Neuronal stem cell (in vitro differentiated cells): Measurements from ENCODE around the gene C11orf86.
"Not testable (repeated sequence)": the region's sequence is repeated elsewhere in the genome, so short reads cannot be mapped to it uniquely, and the experiment has no call there.

Experiments
- DNase-seq: peaks from one replicate; pipeline ENCODE4 v3.0.0-alpha.2; 2013; ENCODE audit warnings: low spot score
- H2AFZ ChIP-seq: one replicate; pipeline ENCODE4 v1.6.1; 2013; ENCODE audit warnings: mild to moderate bottlenecking, low read length, inconsistent platforms
- H2AK5ac ChIP-seq: 2 replicates; pipeline ENCODE4 v1.6.1; 2013; ENCODE audit warnings: low read depth, mild to moderate bottlenecking, inconsistent platforms, low read length, moderate library complexity, mixed read lengths
- H2BK120ac ChIP-seq: 2 replicates; pipeline ENCODE4 v1.6.1; 2013; ENCODE audit warnings: low read depth, mild to moderate bottlenecking, inconsistent platforms, low read length, moderate library complexity, mixed read lengths
- H2BK12ac ChIP-seq: one replicate; pipeline ENCODE4 v1.6.1; 2013; ENCODE audit warnings: low read length, inconsistent platforms
- H2BK15ac ChIP-seq: 2 replicates; pipeline ENCODE4 v1.6.1; 2013; ENCODE audit warnings: mild to moderate bottlenecking, low read length, inconsistent platforms, mixed read lengths
- H2BK5ac ChIP-seq: one replicate; pipeline ENCODE4 v1.6.1; 2013; ENCODE audit warnings: inconsistent platforms, mild to moderate bottlenecking, low read length, moderate library complexity
- H3K14ac ChIP-seq: one replicate; pipeline ENCODE4 v1.6.1; 2013; ENCODE audit warnings: low read length, inconsistent platforms
- H3K18ac ChIP-seq: 2 replicates; pipeline ENCODE4 v1.6.1; 2013; ENCODE audit warnings: low read length, inconsistent platforms
- H3K23ac ChIP-seq: 2 replicates; pipeline ENCODE4 v1.6.1; 2013; ENCODE audit warnings: low read depth, mild to moderate bottlenecking, mixed read lengths, low read length, inconsistent platforms; ENCODE audit not compliant: poor library complexity
- H3K27ac ChIP-seq: replicated peaks from 3 replicates; pipeline ENCODE4 v1.5.1; 2013; ENCODE audit warnings: low read length, inconsistent platforms
- H3K27me3 ChIP-seq, 3 experiments: 2 replicates each; pipeline ENCODE4 v1.6.1; 2013; ENCODE audit warnings: low read length in 3 of 3, mild to moderate bottlenecking in 2 of 3, inconsistent platforms in 1 of 3, low read depth in 1 of 3, mixed read lengths in 1 of 3, moderate library complexity in 1 of 3; ENCODE audit not compliant: control insufficient read depth in 3 of 3, insufficient read depth in 3 of 3
- H3K36me3 ChIP-seq, 2 donors: replicated peaks in 1 of 2; 2 replicates each; pipeline ENCODE4 v1.6.1; 2013; ENCODE audit warnings: low read length in 2 of 2; ENCODE audit not compliant: control insufficient read depth in 2 of 2, insufficient read depth in 2 of 2
- H3K4ac ChIP-seq: 2 replicates; pipeline ENCODE4 v1.6.1; 2013; ENCODE audit warnings: inconsistent platforms, mild to moderate bottlenecking, low read length, moderate library complexity
- H3K4me1 ChIP-seq, 2 donors: 1 replicate in 1 of 2; 2 replicates in 1 of 2; pipeline ENCODE4 v1.6.1; 2013; ENCODE audit warnings: low read length in 2 of 2, low read depth in 1 of 2; ENCODE audit not compliant: control insufficient read depth in 2 of 2, insufficient read depth in 1 of 2
- H3K4me2 ChIP-seq: one replicate; pipeline ENCODE4 v1.6.1; 2013; ENCODE audit warnings: mild to moderate bottlenecking, low read length, inconsistent platforms; ENCODE audit not compliant: insufficient read depth, poor library complexity, severe bottlenecking
- H3K4me3 ChIP-seq, 2 donors: 2 replicates each; pipeline ENCODE4 v1.5.1; 2013; ENCODE audit warnings: low read length in 2 of 2, mild to moderate bottlenecking in 2 of 2, inconsistent platforms in 1 of 2, moderate library complexity in 1 of 2
- H3K79me1 ChIP-seq: one replicate; pipeline ENCODE4 v1.6.1; 2013; ENCODE audit warnings: low read depth, mild to moderate bottlenecking, inconsistent platforms, low read length, moderate library complexity
- H3K9ac ChIP-seq: one replicate; pipeline ENCODE4 v1.6.1; 2013; ENCODE audit warnings: mild to moderate bottlenecking, low read depth, low read length, inconsistent platforms; ENCODE audit not compliant: poor library complexity
- H3K9me3 ChIP-seq, 2 donors: replicated peaks in 1 of 2; 2 replicates each; pipeline versions ENCODE3 to v1.6.1; 2013; ENCODE audit warnings: low read length in 2 of 2, mild to moderate bottlenecking in 2 of 2, inconsistent platforms in 1 of 2, low read depth in 1 of 2, mixed read lengths in 1 of 2, moderate library complexity in 1 of 2; ENCODE audit not compliant: control insufficient read depth in 2 of 2, insufficient read depth in 1 of 2
- H4K8ac ChIP-seq: one replicate; pipeline ENCODE4 v1.6.1; 2013; ENCODE audit warnings: low read depth, mild to moderate bottlenecking, inconsistent platforms, low read length, moderate library complexity
- H4K91ac ChIP-seq: one replicate; pipeline ENCODE4 v1.6.1; 2013; ENCODE audit warnings: low read length, low read depth, mild to moderate bottlenecking, inconsistent platforms; ENCODE audit not compliant: poor library complexity
- WGBS, 2 donors: extraction: QIAGEN DNeasy Blood & Tissue Kit; methylation state at CpG; one replicate each; pipeline ENCODE4 v1.1.7; 2013; ENCODE audit warnings: missing lambda C conversion rate in 2 of 2, mixed read lengths in 1 of 2; ENCODE audit not compliant: insufficient read length in 2 of 2, insufficient replicate concordance in 1 of 2; ENCODE audit errors: extremely low coverage in 2 of 2; 5-methylcytosine and 5-hydroxymethylcytosine counted together

C11orf86 gene

GRCh38 chr11:66961691-66962213 lies 13.4 kb upstream of the C11orf86 start:
- not testable (repeated sequence) for H2BK15ac ChIP-seq, H3K36me3 ChIP-seq, H3K14ac ChIP-seq, H3K4ac ChIP-seq, H2BK120ac ChIP-seq, H2AFZ ChIP-seq, H3K4me1 ChIP-seq, H3K27ac ChIP-seq, H3K4me3 ChIP-seq, DNase-seq, H3K27me3 ChIP-seq, H3K9me3 ChIP-seq, H3K4me2 ChIP-seq, H3K18ac ChIP-seq, H2AK5ac ChIP-seq, H2BK12ac ChIP-seq, H4K8ac ChIP-seq, H3K79me1 ChIP-seq, H3K23ac ChIP-seq, H2BK5ac ChIP-seq, H3K9ac ChIP-seq, H4K91ac ChIP-seq
- WGBS, 2 donors = no CpG with 5 or more reads among the region's 5 CpGs

- Histone ChIP-seq H3K36me3 (no peaks in the 10 kb centered on the region), H3K4me1 (peaks cover 5 to 6% of the 10 kb centered on the region in 2 donors), H2AFZ (no peak overlapping the region), H3K18ac (no peak overlapping the region), H4K91ac (no peak overlapping the region), H3K9ac (no peak overlapping the region), H3K79me1 (no peaks in the 10 kb centered on the region), H2BK5ac (no peak overlapping the region), H3K27ac (no peak overlapping the region), H2BK12ac (no peak overlapping the region), H2BK15ac (no peak overlapping the region), H4K8ac (no peak overlapping the region), H2AK5ac (no peak overlapping the region), H3K4me3 (no peak overlapping the region), H3K23ac (no peak overlapping the region), H3K4ac (no peak overlapping the region), H3K4me2 (no peak overlapping the region), H3K27me3 (no peaks in the 10 kb centered on the region), H2BK120ac (no peak overlapping the region), H3K9me3 (no peaks in the 10 kb centered on the region), H3K14ac (no peak overlapping the region)
- no peak for DNase-seq
- no CpG with 5 or more reads among the region's 2 CpGs for WGBS, 2 donors
Measured at GRCh38 chr11:66962247-66962646, 12.9 kb upstream of the C11orf86 start.

DNA sequence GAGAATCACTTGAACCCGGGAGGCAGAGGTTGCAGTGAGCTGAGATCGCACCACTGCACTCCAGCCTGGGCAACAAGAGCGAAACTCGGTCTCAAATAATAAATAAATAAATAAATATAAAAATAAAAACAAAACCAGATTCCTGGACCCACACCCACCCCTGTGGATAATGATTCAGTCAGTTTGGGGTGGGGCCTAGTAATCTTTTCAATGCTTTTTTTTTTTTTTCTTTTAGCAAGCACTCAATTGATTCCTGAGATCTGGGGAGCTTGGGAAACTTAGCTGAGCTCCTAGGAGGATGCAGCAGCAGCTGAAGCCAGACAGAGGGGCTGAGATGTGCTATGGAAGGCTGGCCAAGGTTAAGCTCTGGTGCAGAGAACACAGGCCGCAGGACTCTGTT lies 12.3 kb upstream of the C11orf86 start:
- Histone ChIP-seq H3K4ac (no peak overlapping the region), H2AK5ac (no peak overlapping the region), H3K14ac (no peak overlapping the region), H3K9me3 (no peaks in the 10 kb centered on the region), H3K36me3 (no peaks in the 10 kb centered on the region), H3K9ac (no peak overlapping the region), H3K79me1 (no peaks in the 10 kb centered on the region), H2BK5ac (no peak overlapping the region), H2BK15ac (no peak overlapping the region), H3K27ac (no peak overlapping the region), H3K4me1 (peaks cover 5 to 6% of the 10 kb centered on the region in 2 donors), H2BK120ac (no peak overlapping the region), H4K8ac (no peak overlapping the region), H2AFZ (no peak overlapping the region), H3K23ac (no peak overlapping the region), H3K4me3 (no peak overlapping the region), H3K4me2 (no peak overlapping the region), H2BK12ac (no peak overlapping the region), H3K27me3 (no peaks in the 10 kb centered on the region), H4K91ac (no peak overlapping the region), H3K18ac (no peak overlapping the region)
- DNase-seq = no peak
- WGBS, 2 donors = no CpG with 5 or more reads among the region's 5 CpGs

DNA sequence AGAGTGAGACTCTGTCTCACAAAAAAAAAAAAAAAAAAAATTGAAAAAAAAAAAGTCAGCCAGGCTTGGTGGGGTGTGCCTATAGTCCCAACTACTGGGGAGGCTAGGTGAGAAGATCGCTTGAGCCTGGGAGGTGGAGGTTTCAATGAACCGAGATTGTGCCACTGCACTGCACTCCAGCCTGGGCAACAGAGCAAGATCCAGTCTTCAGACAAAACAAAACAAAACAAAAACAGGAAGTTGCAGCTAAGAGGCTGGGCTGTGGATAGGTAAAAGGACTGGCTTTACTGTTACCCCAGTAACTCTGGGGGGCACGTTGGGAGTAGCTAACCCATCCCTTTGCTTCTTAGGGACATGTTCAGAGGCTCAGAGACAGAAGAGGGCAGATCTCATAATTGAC lies 10.6 kb upstream of the C11orf86 start:
- WGBS, 2 donors = no CpG with 5 or more reads among the region's 3 CpGs
- no peak overlapping the region for H2BK12ac ChIP-seq
- no peak for DNase-seq

More for the DNA sequence above, 10.6 kb upstream of the C11orf86 start:
- no peak overlapping the region for H2BK120ac ChIP-seq
- H3K27ac ChIP-seq = no peak overlapping the region
- no peaks in the 10 kb centered on the region for H3K4me1 ChIP-seq
- no peaks in the 10 kb centered on the region for H3K79me1 ChIP-seq
- no peak overlapping the region for H3K9ac ChIP-seq
- no peaks in the 10 kb centered on the region for H3K27me3 ChIP-seq
- no peaks in the 10 kb centered on the region for H3K36me3 ChIP-seq
- H3K4ac ChIP-seq = no peak overlapping the region
- no peaks in the 10 kb centered on the region for H3K9me3 ChIP-seq
- H3K18ac ChIP-seq = no peak overlapping the region
- H3K4me2 ChIP-seq = no peak overlapping the region
- no peak overlapping the region for H2BK5ac ChIP-seq
- no peak overlapping the region for H4K91ac ChIP-seq
- H3K23ac ChIP-seq = no peak overlapping the region
- no peak overlapping the region for H4K8ac ChIP-seq
- no peak overlapping the region for H2BK15ac ChIP-seq
- H3K4me3 ChIP-seq = no peak overlapping the region
- H2AK5ac ChIP-seq = no peak overlapping the region
- H3K14ac ChIP-seq = no peak overlapping the region
- H2AFZ ChIP-seq = peak overlapping the region; percentile 7
